ENCODE data around the gene CRIM1. TPM values are rescaled to one million over a fixed set of nuclear protein-coding genes. Genes with fewer than 3 reads are reported as not detected.

CRIM1 gene
- total RNA-seq, 4 donors from 2014 or later: 93.2 to 194 (median 119) TPM

DNA sequence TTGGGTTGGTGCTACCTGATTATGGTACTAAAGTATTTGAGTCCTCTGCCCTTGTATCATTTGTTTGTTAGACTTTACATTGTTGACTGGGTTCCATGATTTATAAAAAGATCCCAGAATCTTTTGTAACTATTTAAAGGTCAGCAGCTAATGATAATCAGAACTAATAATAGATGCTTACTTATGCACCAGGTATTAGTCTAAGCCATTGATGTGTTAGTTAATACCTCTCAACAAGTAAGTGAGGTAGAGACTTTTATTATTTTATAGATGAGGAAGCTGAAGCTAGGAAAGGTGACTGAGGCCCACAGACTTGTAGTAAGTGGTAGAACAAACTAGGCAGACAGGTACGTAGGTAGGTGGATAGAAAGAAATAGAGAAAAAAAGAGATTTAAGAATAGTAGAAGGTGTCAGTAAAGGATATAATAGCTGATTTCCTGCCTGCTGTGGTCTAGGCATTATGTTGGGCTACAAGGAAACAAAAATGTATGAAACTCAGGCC, 68.1 kb downstream of the CRIM1 start:
- Histone ChIP-seq H3K27me3 (no peaks in the 10 kb centered on the region), H3K4me3 (no peak overlapping the region), H3K9me3 (no peaks in the 10 kb centered on the region), H3K27ac (peak overlapping the region in 1 of 4 donors; percentile 19), H3K36me3 (no peaks in the 10 kb centered on the region), H3K4me1 (peaks cover 61 to 77% of the 10 kb centered on the region in 2 donors)
- intact Hi-C loops (cut with DNase I; ENCODE audit: low total_unique reads): no loop called here
- no peak for ATAC-seq
- no peak for TF ChIP-seq POLR2A (IDR thresholded peaks at IDR 0.05)
- TF ChIP-seq, protein P1, sequence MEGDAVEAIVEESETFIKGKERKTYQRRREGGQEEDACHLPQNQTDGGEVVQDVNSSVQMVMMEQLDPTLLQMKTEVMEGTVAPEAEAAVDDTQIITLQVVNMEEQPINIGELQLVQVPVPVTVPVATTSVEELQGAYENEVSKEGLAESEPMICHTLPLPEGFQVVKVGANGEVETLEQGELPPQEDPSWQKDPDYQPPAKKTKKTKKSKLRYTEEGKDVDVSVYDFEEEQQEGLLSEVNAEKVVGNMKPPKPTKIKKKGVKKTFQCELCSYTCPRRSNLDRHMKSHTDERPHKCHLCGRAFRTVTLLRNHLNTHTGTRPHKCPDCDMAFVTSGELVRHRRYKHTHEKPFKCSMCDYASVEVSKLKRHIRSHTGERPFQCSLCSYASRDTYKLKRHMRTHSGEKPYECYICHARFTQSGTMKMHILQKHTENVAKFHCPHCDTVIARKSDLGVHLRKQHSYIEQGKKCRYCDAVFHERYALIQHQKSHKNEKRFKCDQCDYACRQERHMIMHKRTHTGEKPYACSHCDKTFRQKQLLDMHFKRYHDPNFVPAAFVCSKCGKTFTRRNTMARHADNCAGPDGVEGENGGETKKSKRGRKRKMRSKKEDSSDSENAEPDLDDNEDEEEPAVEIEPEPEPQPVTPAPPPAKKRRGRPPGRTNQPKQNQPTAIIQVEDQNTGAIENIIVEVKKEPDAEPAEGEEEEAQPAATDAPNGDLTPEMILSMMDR (IDR thresholded peaks at IDR 0.05 in 4 of 5, conservative IDR thresholded peaks at IDR 0.05 in 1 of 5): no peak
- in situ Hi-C loops (cut with MboI; ENCODE audit: low sequenced_read_pairs in 4 of 4): no loop called here
- DNase-seq: no peak

DNA sequence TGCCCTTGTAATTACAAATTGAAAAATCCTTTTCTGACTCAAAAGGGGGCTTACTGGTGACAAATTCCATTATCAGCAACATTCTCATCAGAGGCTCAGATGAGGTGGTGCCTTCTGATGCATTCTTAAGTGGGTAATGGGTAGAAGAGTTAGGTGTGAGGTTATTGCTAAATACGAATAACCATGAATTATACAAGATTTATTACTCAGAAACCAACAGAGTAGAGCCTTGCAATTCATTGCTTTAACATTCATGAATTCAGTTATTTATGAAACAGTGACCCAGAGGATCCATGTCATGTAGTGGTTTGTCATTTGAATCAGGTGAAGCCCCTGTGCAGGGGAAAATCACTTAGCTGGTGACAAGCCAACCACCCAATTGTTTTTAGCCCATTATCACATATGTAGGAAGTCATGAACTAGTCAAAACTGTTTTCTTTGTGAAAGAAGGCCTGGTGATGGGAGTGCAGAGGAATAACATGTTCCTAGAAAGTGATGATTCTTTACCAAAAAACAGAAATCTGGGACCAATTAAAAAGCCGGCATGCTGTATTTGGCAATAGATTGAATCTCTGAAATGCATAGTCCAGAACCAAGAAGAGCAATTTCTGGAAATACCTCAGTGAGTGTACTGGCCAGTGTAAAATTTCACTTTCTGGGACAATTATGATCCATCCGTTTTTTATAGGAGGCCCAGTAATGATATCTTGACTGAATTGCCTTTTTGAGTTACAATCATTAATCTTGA, 70.2 kb downstream of the CRIM1 start:
- Histone ChIP-seq H3K27ac (no peak overlapping the region), H3K27me3 (no peaks in the 10 kb centered on the region), H3K36me3 (no peaks in the 10 kb centered on the region), H3K4me1 (peaks cover 63 to 84% of the 10 kb centered on the region in 2 donors), H3K9me3 (no peaks in the 10 kb centered on the region), H3K4me3 (no peak overlapping the region)
- intact Hi-C loops (cut with DNase I; ENCODE audit: low total_unique reads) (no loop called here), in situ Hi-C loops (cut with MboI; ENCODE audit: low sequenced_read_pairs in 4 of 4) (no loop called here)
- DNase-seq (no peak), ATAC-seq (no peak)
- no peak for TF ChIP-seq POLR2A (IDR thresholded peaks at IDR 0.05)
- TF ChIP-seq, protein P1 (IDR thresholded peaks at IDR 0.05 in 4 of 5, conservative IDR thresholded peaks at IDR 0.05 in 1 of 5): no peak

DNA sequence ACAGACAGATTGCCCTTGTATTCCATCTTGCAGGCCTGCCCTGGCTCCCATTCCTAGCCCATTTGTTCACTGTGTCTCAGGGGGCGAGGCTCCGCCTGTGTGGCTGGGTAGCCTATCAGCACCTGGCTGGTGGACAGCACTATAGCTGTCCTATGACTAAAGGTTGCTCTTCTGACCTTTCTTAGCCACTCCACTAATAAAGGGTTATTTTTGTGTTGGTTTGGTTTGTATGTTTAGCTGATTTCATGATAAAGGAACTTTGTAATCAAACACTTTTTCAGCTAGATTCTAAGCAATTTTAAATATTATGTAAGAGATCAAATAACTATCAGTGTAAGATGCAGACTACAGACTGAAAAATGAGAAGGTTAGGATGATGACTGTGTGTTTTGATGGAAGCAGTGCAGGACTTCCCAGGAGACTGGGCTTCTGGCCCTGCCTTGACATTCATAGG, 72.2 kb downstream of the CRIM1 start:
- Histone ChIP-seq H3K9me3 (no peaks in the 10 kb centered on the region), H3K27ac (peak overlapping the region in 3 of 4 donors; percentile 42 to 52 (median 52)), H3K36me3 (no peaks in the 10 kb centered on the region), H3K27me3 (no peaks in the 10 kb centered on the region), H3K4me3 (no peak overlapping the region), H3K4me1 (peaks cover 74 to 86% of the 10 kb centered on the region in 2 donors)
- in situ Hi-C loops (cut with MboI; ENCODE audit: low sequenced_read_pairs in 4 of 4): no loop called here
- no peak for TF ChIP-seq POLR2A (IDR thresholded peaks at IDR 0.05)
- TF ChIP-seq, protein P1 (IDR thresholded peaks at IDR 0.05 in 4 of 5, conservative IDR thresholded peaks at IDR 0.05 in 1 of 5): no peak
- ATAC-seq (peak; percentile 41 to 75), DNase-seq (peak in 1 of 2 donors; percentile 20)
- intact Hi-C loops (cut with DNase I; ENCODE audit: low total_unique reads): no loop called here

DNA sequence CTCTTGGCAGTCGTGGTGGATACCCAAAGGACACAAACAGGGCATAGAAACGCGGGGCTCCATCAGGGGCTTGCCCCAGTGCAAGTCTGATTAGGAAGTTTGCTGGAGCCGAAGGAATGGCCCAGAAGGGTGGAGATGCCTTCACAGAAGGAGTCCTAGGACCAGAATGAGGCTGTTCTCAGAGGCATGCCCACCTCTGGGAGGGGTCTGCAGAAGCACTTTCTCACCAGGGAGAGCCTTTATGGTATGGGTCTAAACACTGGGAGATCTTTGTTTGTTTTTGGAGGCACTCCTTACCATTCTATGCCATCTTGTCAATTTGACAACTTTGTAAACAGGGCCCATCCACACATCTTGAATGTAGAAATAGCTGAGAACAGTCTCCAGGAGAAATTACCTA, 75.0 kb downstream of the CRIM1 start:
- Histone ChIP-seq H3K36me3 (no peaks in the 10 kb centered on the region), H3K27me3 (no peaks in the 10 kb centered on the region), H3K4me3 (no peak overlapping the region), H3K9me3 (no peaks in the 10 kb centered on the region), H3K4me1 (peaks cover 71 to 78% of the 10 kb centered on the region in 2 donors), H3K27ac (peak overlapping the region; percentile 16 to 52 (median 46))
- intact Hi-C loops (cut with DNase I; ENCODE audit: low total_unique reads) (no loop called here), in situ Hi-C loops (cut with MboI; ENCODE audit: low sequenced_read_pairs in 4 of 4) (no loop called here)
- TF ChIP-seq, protein P1 (IDR thresholded peaks at IDR 0.05 in 4 of 5, conservative IDR thresholded peaks at IDR 0.05 in 1 of 5): no peak
- no peak for TF ChIP-seq POLR2A (IDR thresholded peaks at IDR 0.05)
- DNase-seq (no peak), ATAC-seq (no peak)
